K562 (cell line): ENCODE results near the gene GIMAP8.

Source experiments
- BACH1 ChIP-seq: fragments of 200-800 bp; sonication (Bioruptor generic); IDR thresholded peaks from 2 replicates; pipeline ENCODE4 v1.6.1; 2016; ENCODE audit warnings: missing genetic modification characterization, missing compliant biosample characterization
- BRD9 ChIP-seq: fragments of 450-650 bp; IDR thresholded peaks from 2 replicates; pipeline ENCODE4 v1.6.1; 2018; ENCODE audit warnings: low read depth; ENCODE audit not compliant: partially characterized antibody
- CBX1 ChIP-seq: sonication (generic); IDR thresholded peaks from 2 replicates; pipeline ENCODE4 v1.6.1; 2016; ENCODE audit warnings: antibody characterized with exemption, low read depth, mild to moderate bottlenecking
- CHCHD3 ChIP-seq: fragments of 250-450 bp; sonication (Bioruptor Pico); IDR thresholded peaks from 2 replicates; pipeline ENCODE4 v2.1.2; 2022; ENCODE audit warnings: mild to moderate bottlenecking
- ETV6 ChIP-seq, 3 experiments: fragments of 150-350 bp in 1 of 3; sonication (generic) in 1 of 3; formaldehyde crosslinking in 1 of 3; IDR thresholded peaks; 2 replicates each; pipeline versions ENCODE4 v1.6.1 to v1.8.0; 2014 to 2022; ENCODE audit warnings: borderline replicate concordance in 2 of 3, low read depth in 2 of 3, antibody characterized with exemption in 1 of 3, low read length in 1 of 3, mild to moderate bottlenecking in 1 of 3, missing genetic modification reagents in 1 of 3
- EZH2 ChIP-seq: IDR thresholded peaks from 2 replicates; pipeline ENCODE4 v1.6.1; 2012; ENCODE audit warnings: low read depth, mild to moderate bottlenecking, inconsistent platforms, low read length, borderline replicate concordance
- KDM4B ChIP-seq, 2 experiments: fragments of 450-650 bp in 1 of 2; sonication (generic) in 1 of 2; IDR thresholded peaks; 2 replicates each; pipeline ENCODE4 v1.6.1; 2016 to 2017; ENCODE audit warnings: borderline replicate concordance in 2 of 2, antibody characterized with exemption in 1 of 2, low read depth in 1 of 2, mild to moderate bottlenecking in 1 of 2
- MAZ ChIP-seq, 2 experiments: fragments of 450-650 bp in 1 of 2; sonication (generic) in 1 of 2; formaldehyde crosslinking; IDR thresholded peaks in 1 of 2; conservative IDR thresholded peaks in 1 of 2; 2 replicates each; pipeline versions ENCODE4 v1.4.0 to v1.5.0; 2020; ENCODE audit warnings: mild to moderate bottlenecking in 1 of 2, missing genetic modification reagents in 1 of 2
- SMAD3 ChIP-seq: fragments of 450-650 bp; formaldehyde crosslinking; conservative IDR thresholded peaks from 2 replicates; pipeline ENCODE4 v1.4.0; 2020; ENCODE audit warnings: mild to moderate bottlenecking
- SP1 ChIP-seq: sonication (generic); formaldehyde crosslinking; IDR thresholded peaks from 2 replicates; pipeline ENCODE4 v1.8.1; 2022; ENCODE audit warnings: mild to moderate bottlenecking, missing genetic modification reagents
- TF ChIP-seq, protein P1 (sequence below): sonication (generic); formaldehyde crosslinking; IDR thresholded peaks from 2 replicates; pipeline ENCODE4 v1.8.0; 2023; ENCODE audit warnings: mild to moderate bottlenecking, missing genetic modification reagents
- TF ChIP-seq, protein P2 (sequence below): sonication (generic); formaldehyde crosslinking; IDR thresholded peaks from 2 replicates; pipeline ENCODE4 v1.8.0; 2022; ENCODE audit warnings: mild to moderate bottlenecking, missing genetic modification reagents

DNA sequence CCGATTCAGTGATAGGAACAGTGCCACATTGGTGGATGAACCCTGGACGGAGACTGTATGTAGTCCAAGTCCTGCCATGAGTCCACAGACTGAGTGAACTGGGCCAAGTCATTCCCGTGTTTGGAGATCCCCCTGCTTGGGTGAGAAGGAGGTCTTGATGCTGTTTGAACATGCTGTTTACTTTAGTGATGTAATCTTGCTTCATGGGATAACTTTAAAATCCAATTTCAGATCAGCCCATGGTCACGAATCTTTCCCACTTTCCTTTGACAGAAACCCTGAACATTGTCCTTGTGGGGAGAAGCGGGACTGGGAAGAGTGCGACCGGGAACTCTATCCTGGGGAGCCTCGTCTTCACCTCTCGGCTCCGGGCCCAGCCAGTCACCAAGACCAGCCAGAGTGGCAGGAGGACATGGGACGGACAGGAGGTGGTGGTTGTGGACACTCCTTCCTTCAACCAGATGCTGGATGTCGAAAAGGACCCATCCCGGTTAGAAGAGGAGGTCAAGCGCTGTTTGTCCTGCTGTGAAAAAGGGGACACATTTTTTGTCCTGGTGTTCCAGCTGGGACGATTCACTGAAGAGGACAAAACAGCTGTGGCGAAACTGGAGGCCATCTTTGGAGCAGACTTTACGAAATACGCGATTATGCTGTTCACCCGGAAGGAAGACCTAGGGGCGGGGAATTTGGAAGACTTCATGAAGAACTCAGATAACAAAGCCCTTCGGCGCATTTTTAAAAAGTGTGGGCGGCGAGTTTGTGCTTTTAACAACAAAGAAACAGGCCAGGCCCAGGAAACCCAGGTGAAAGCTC lies 26.6 kb downstream of the GIMAP8 start:
- TF ChIP-seq SP1 (CRISPR knock-in tag) (no peak), CHCHD3 (CRISPR knock-in tag) (no peak), MAZ (CRISPR knock-in tag; conservative IDR thresholded peaks at IDR 0.05 in 1 of 2, IDR thresholded peaks at IDR 0.05 in 1 of 2) (no peak), BRD9 (no peak), KDM4B (IDR thresholded peaks at IDR 0.05; ENCODE audit: borderline replicate concordance in 2 of 2, low read depth in 1 of 2) (no peak), ETV6 (IDR thresholded peaks at IDR 0.05; ENCODE audit: borderline replicate concordance in 1 of 2, low read depth in 2 of 2, low read length in 1 of 2) (no peak), ETV6 (CRISPR knock-in tag; IDR thresholded peaks at IDR 0.05; ENCODE audit: borderline replicate concordance) (no peak), SMAD3 (CRISPR knock-in tag) (no peak), EZH2 (no peak), BACH1 (tag) (peak; percentile 51; the same call in 1 of the 2 replicates), CBX1 (peak; percentile 23; the same call in 1 of the 2 replicates)
- TF ChIP-seq, protein P1, sequence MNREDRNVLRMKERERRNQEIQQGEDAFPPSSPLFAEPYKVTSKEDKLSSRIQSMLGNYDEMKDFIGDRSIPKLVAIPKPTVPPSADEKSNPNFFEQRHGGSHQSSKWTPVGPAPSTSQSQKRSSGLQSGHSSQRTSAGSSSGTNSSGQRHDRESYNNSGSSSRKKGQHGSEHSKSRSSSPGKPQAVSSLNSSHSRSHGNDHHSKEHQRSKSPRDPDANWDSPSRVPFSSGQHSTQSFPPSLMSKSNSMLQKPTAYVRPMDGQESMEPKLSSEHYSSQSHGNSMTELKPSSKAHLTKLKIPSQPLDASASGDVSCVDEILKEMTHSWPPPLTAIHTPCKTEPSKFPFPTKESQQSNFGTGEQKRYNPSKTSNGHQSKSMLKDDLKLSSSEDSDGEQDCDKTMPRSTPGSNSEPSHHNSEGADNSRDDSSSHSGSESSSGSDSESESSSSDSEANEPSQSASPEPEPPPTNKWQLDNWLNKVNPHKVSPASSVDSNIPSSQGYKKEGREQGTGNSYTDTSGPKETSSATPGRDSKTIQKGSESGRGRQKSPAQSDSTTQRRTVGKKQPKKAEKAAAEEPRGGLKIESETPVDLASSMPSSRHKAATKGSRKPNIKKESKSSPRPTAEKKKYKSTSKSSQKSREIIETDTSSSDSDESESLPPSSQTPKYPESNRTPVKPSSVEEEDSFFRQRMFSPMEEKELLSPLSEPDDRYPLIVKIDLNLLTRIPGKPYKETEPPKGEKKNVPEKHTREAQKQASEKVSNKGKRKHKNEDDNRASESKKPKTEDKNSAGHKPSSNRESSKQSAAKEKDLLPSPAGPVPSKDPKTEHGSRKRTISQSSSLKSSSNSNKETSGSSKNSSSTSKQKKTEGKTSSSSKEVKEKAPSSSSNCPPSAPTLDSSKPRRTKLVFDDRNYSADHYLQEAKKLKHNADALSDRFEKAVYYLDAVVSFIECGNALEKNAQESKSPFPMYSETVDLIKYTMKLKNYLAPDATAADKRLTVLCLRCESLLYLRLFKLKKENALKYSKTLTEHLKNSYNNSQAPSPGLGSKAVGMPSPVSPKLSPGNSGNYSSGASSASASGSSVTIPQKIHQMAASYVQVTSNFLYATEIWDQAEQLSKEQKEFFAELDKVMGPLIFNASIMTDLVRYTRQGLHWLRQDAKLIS (CRISPR knock-in tag): no peak
- TF ChIP-seq, protein P2, sequence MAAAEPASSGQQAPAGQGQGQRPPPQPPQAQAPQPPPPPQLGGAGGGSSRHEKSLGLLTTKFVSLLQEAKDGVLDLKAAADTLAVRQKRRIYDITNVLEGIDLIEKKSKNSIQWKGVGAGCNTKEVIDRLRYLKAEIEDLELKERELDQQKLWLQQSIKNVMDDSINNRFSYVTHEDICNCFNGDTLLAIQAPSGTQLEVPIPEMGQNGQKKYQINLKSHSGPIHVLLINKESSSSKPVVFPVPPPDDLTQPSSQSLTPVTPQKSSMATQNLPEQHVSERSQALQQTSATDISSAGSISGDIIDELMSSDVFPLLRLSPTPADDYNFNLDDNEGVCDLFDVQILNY: no peak
